ENCODE data around the gene ARRDC3.

GRCh38 chr5:91339063-91339705 lies 43.9 kb downstream of the ARRDC3 start:
- TF ChIP-seq, protein P1, sequence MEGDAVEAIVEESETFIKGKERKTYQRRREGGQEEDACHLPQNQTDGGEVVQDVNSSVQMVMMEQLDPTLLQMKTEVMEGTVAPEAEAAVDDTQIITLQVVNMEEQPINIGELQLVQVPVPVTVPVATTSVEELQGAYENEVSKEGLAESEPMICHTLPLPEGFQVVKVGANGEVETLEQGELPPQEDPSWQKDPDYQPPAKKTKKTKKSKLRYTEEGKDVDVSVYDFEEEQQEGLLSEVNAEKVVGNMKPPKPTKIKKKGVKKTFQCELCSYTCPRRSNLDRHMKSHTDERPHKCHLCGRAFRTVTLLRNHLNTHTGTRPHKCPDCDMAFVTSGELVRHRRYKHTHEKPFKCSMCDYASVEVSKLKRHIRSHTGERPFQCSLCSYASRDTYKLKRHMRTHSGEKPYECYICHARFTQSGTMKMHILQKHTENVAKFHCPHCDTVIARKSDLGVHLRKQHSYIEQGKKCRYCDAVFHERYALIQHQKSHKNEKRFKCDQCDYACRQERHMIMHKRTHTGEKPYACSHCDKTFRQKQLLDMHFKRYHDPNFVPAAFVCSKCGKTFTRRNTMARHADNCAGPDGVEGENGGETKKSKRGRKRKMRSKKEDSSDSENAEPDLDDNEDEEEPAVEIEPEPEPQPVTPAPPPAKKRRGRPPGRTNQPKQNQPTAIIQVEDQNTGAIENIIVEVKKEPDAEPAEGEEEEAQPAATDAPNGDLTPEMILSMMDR (IDR thresholded peaks at IDR 0.05), result no peak
- TF ChIP-seq POLR2A (IDR thresholded peaks at IDR 0.05), result no peak

All from heart left ventricle (tissue), 13 donors.